Hepatocyte (in vitro differentiated cells): Measurements from ENCODE around the gene BTD. TPM values are rescaled to one million over a fixed set of nuclear protein-coding genes. Genes with fewer than 3 reads are reported as not detected.

Experiments used
- DNase-seq: peaks from one replicate; pipeline ENCODE4 v3.0.0-alpha.2; 2016; ENCODE audit warnings: low spot score
- H2AFZ ChIP-seq: fragments of 200-600 bp; sonication (generic); 2 replicates; pipeline ENCODE4 v1.6.0; 2016; ENCODE audit warnings: antibody characterized with exemption, mild to moderate bottlenecking
- H3K27ac ChIP-seq: fragments of 200-600 bp; sonication (generic); 2 replicates; pipeline ENCODE4 v1.5.1; 2016; ENCODE audit warnings: mild to moderate bottlenecking
- H3K27me3 ChIP-seq: fragments of 200-600 bp; sonication (generic); 2 replicates; pipeline ENCODE4 v1.6.1; 2016
- H3K36me3 ChIP-seq: fragments of 200-600 bp; sonication (generic); replicated peaks from 2 replicates; pipeline ENCODE4 v1.5.1; 2016; ENCODE audit warnings: low read depth; ENCODE audit not compliant: insufficient read depth
- H3K4me1 ChIP-seq: fragments of 200-600 bp; sonication (generic); 2 replicates; pipeline ENCODE4 v1.5.1; 2016; ENCODE audit warnings: mild to moderate bottlenecking, moderate library complexity; ENCODE audit not compliant: insufficient read depth
- H3K4me2 ChIP-seq: fragments of 200-600 bp; sonication (generic); 2 replicates; pipeline ENCODE4 v1.6.0; 2016
- H3K4me3 ChIP-seq: fragments of 200-600 bp; sonication (generic); 2 replicates; pipeline ENCODE4 v1.5.1; 2016; ENCODE audit warnings: mild to moderate bottlenecking
- H3K79me2 ChIP-seq: fragments of 200-600 bp; sonication (generic); 2 replicates; pipeline ENCODE4 v1.6.0; 2017; ENCODE audit warnings: mild to moderate bottlenecking
- H3K9me2 ChIP-seq: fragments of 200-600 bp; sonication (generic); replicated peaks from 2 replicates; pipeline ENCODE4 v1.6.0; 2017; ENCODE audit warnings: mild to moderate bottlenecking; ENCODE audit not compliant: insufficient read depth
- H3K9me3 ChIP-seq: fragments of 200-600 bp; sonication (generic); 2 replicates; pipeline ENCODE4 v1.5.1; 2016; ENCODE audit warnings: low read depth, mild to moderate bottlenecking
- H4K20me1 ChIP-seq: fragments of 200-600 bp; sonication (generic); 2 replicates; pipeline ENCODE4 v1.6.0; 2016; ENCODE audit warnings: mild to moderate bottlenecking; ENCODE audit not compliant: insufficient read depth, poor library complexity, severe bottlenecking
- EZH2 ChIP-seq: fragments of 200-600 bp; sonication (generic); IDR thresholded peaks from 2 replicates; pipeline ENCODE4 v1.6.1; 2016; ENCODE audit warnings: antibody characterized with exemption, mild to moderate bottlenecking, borderline replicate concordance
- EZH2phosphoT487 ChIP-seq: fragments of 200-600 bp; sonication (generic); IDR thresholded peaks from one replicate; pipeline ENCODE4 v1.6.1; 2018; ENCODE audit warnings: antibody characterized with exemption, mild to moderate bottlenecking, low read depth, moderate library complexity; ENCODE audit not compliant: unreplicated experiment, severe bottlenecking
- WGBS: methylation state at CpG from one replicate; pipeline ENCODE4 v1.1.6; 2016; ENCODE audit warnings: low lambda C conversion rate; ENCODE audit errors: missing lambda C conversion rate; 5-methylcytosine and 5-hydroxymethylcytosine counted together
- polyA plus RNA-seq: library from polyadenylated mRNA; unstranded; fragments of >200 nt; fragmentation: Nextera tagmentation; extraction: Ambion mirVana; gene quantifications from 2 replicates; pipeline ENCODE4 v1.2.1, GENCODE V29; 2016
- total RNA-seq: library from RNA; depleted of rRNA; stranded (reverse); fragments of >200 nt; gene quantifications from 2 replicates; pipeline ENCODE4 v1.2.3, GENCODE V29; 2014
- TF ChIP-seq, protein P1 (sequence below): fragments of 200-600 bp; sonication (generic); IDR thresholded peaks from 2 replicates; pipeline ENCODE4 v1.5.1; 2016; ENCODE audit warnings: antibody characterized with exemption, mild to moderate bottlenecking; ENCODE audit not compliant: poor library complexity

The BTD gene
- total and polyA plus RNA-seq, 2 experiments from 2014 or later = 28.4 to 37.9 TPM

DNA sequence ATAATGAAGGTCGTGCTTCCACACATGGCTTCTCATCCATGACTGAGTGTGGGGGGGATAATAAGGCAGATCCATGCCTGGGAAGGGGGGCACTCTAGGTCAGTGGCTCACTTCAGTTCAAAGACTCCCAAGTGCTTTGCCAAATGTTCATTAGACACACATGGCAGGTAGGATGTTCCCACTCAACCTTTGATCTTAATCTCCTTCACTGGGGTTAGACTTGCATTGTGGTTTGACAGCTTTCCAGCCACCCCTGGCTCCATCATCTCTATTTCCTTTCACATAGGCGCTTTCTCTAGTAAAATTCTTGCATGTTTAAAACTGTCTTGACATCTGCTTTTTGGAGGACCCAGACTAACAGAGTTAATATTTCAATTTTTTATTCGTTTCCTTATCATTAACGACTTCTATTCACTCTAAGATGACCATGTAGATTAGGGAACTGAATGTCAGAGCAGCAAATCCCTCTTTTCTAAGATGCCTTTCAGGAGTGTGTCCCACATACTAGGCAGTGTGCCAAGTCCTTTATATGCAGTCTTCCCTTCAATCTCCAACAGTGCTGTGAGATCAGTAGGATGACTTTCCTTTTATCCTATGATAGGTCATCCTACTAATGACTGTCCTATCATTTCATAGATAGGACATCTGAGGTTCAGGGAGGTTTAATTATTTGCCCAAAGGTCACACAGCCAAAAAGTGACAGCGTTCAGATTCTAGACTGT is 57.9 kb downstream of the BTD start:
- 76% methylated on average over 5 of the region's 5 CpGs for WGBS
- no peaks in the 10 kb centered on the region for H3K27me3 ChIP-seq
- no peak for DNase-seq
- no peak overlapping the region for H3K4me2 ChIP-seq
- no peaks in the 10 kb centered on the region for H3K9me3 ChIP-seq
- no peaks in the 10 kb centered on the region for H3K36me3 ChIP-seq
- H4K20me1 ChIP-seq = no peaks in the 10 kb centered on the region
- peaks cover 6% of the 10 kb centered on the region for H3K4me1 ChIP-seq
- H3K4me3 ChIP-seq = no peak overlapping the region
- no peaks in the 10 kb centered on the region for H3K79me2 ChIP-seq
- H3K27ac ChIP-seq = no peak overlapping the region
- no peak overlapping the region for H2AFZ ChIP-seq
- TF ChIP-seq, protein P1, sequence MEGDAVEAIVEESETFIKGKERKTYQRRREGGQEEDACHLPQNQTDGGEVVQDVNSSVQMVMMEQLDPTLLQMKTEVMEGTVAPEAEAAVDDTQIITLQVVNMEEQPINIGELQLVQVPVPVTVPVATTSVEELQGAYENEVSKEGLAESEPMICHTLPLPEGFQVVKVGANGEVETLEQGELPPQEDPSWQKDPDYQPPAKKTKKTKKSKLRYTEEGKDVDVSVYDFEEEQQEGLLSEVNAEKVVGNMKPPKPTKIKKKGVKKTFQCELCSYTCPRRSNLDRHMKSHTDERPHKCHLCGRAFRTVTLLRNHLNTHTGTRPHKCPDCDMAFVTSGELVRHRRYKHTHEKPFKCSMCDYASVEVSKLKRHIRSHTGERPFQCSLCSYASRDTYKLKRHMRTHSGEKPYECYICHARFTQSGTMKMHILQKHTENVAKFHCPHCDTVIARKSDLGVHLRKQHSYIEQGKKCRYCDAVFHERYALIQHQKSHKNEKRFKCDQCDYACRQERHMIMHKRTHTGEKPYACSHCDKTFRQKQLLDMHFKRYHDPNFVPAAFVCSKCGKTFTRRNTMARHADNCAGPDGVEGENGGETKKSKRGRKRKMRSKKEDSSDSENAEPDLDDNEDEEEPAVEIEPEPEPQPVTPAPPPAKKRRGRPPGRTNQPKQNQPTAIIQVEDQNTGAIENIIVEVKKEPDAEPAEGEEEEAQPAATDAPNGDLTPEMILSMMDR = no peak
- TF ChIP-seq EZH2 (no peak), EZH2phosphoT487 (no peak)
- H3K9me2 ChIP-seq = no peaks in the 10 kb centered on the region

DNA sequence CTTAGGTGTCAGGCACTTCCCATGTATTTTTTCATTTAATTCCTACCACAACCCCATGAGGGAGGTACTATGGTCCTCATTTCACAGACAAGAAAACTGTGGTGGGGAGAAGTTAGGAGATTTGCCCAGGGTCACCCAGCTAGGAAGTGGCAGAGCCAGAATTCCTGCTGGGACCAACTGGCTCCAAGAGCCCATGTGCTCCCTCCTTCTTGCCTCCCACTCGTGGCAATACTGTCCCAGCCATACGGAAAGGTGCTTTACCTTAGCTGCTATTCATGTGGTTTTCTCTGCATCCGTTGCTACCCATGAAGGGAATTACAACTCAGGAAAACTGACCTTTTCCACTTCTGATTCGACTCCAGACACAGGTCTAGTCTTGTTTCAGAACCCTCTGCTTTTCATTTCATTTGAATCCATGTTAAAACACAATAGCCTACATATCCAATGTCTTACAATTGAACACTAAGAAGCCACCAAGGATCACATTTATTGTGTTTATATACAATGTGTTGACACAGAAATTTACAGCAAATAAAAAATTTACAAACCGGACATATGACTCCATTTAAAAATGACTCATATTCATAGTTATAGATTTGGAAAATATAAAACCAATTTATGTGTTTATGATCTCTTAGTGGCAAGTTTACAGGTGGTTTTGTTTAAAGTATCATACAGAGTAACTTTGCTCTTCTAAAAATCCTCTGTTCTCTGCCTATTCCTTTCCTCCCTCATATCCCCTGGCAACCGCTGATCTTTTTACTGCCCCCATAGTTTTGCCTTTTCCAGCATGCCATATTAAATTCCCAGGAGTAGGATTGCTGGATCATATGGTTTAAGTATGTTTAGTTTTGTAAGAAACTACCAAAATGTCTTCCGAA is 58.8 kb downstream of the BTD start:
- H2AFZ ChIP-seq = no peak overlapping the region
- DNase-seq = no peak

GRCh38 chr3:15664144-15664543 is 62.6 kb downstream of the BTD start:
- no peaks in the 10 kb centered on the region for H3K79me2 ChIP-seq

More for the DNA sequence above, 58.8 kb downstream of the BTD start:
- peak overlapping the region; percentile 20 for H3K27ac ChIP-seq
- peaks cover 6% of the 10 kb centered on the region for H3K4me1 ChIP-seq
- 66% methylated on average over 7 of the region's 7 CpGs for WGBS
- H3K4me2 ChIP-seq = no peak overlapping the region
- TF ChIP-seq EZH2phosphoT487 (no peak), EZH2 (no peak)
- TF ChIP-seq, protein P1 = no peak
- no peaks in the 10 kb centered on the region for H3K9me2 ChIP-seq
- no peaks in the 10 kb centered on the region for H4K20me1 ChIP-seq
- no peak overlapping the region for H3K4me3 ChIP-seq
- no peaks in the 10 kb centered on the region for H3K36me3 ChIP-seq
- no peaks in the 10 kb centered on the region for H3K27me3 ChIP-seq
- H3K79me2 ChIP-seq = no peaks in the 10 kb centered on the region
- no peaks in the 10 kb centered on the region for H3K9me3 ChIP-seq

More at GRCh38 chr3:15664144-15664543, 62.6 kb downstream of the BTD start:
- WGBS = 84% methylated on average over 1 of the region's 1 CpG
- no peaks in the 10 kb centered on the region for H4K20me1 ChIP-seq
- no peaks in the 10 kb centered on the region for H3K9me2 ChIP-seq
- TF ChIP-seq EZH2phosphoT487 (no peak), EZH2 (no peak)
- TF ChIP-seq, protein P1 = no peak
- no peak overlapping the region for H3K4me2 ChIP-seq
- no peaks in the 10 kb centered on the region for H3K4me1 ChIP-seq
- no peak for DNase-seq
- no peaks in the 10 kb centered on the region for H3K27me3 ChIP-seq
- H3K36me3 ChIP-seq = no peaks in the 10 kb centered on the region
- no peak overlapping the region for H3K4me3 ChIP-seq
- H3K9me3 ChIP-seq = no peaks in the 10 kb centered on the region
- H2AFZ ChIP-seq = no peak overlapping the region
- no peak overlapping the region for H3K27ac ChIP-seq
